Smooth muscle cell (in vitro differentiated cells): ENCODE results near the gene BCAR1. TPM values are rescaled to one million over a fixed set of nuclear protein-coding genes. Genes with fewer than 3 reads are reported as not detected.
A peak's percentile ranks its signal among the peaks of the same experiment; 100 is the strongest.

Source experiments
- DNase-seq: peaks from one replicate; lab custom pipeline; 2025; ENCODE audit not compliant: unreplicated experiment; lab: John Stamatoyannopoulos, UW
- H2AFZ ChIP-seq: fragments of 200-600 bp; sonication (generic); 2 replicates; pipeline ENCODE4 v1.6.0; 2016; ENCODE audit warnings: antibody characterized with exemption, low read depth, mild to moderate bottlenecking
- H3F3A ChIP-seq: fragments of 200-600 bp; sonication (generic); 2 replicates; pipeline ENCODE4 v1.6.0; 2017; ENCODE audit warnings: antibody characterized with exemption, low read depth
- H3K27ac ChIP-seq: fragments of 200-600 bp; sonication (generic); 2 replicates; pipeline ENCODE4 v1.5.1; 2016; ENCODE audit warnings: low read depth, mild to moderate bottlenecking
- H3K27me3 ChIP-seq: fragments of 200-600 bp; sonication (generic); 2 replicates; pipeline ENCODE4 v1.6.1; 2016; ENCODE audit warnings: low read depth, mild to moderate bottlenecking
- H3K36me3 ChIP-seq: fragments of 200-600 bp; sonication (generic); 2 replicates; pipeline ENCODE4 v1.5.1; 2016; ENCODE audit warnings: low read depth
- H3K4me1 ChIP-seq: fragments of 200-600 bp; sonication (generic); 2 replicates; pipeline ENCODE4 v1.5.1; 2016; ENCODE audit warnings: low read depth
- H3K4me2 ChIP-seq: fragments of 200-600 bp; sonication (generic); 2 replicates; pipeline ENCODE4 v1.6.0; 2016; ENCODE audit warnings: mild to moderate bottlenecking
- H3K4me3 ChIP-seq: fragments of 200-600 bp; sonication (generic); 2 replicates; pipeline ENCODE4 v1.5.1; 2016; ENCODE audit warnings: mild to moderate bottlenecking
- H3K79me2 ChIP-seq: fragments of 200-600 bp; sonication (generic); 2 replicates; pipeline ENCODE4 v1.6.0; 2016; ENCODE audit warnings: low read depth, mild to moderate bottlenecking
- H3K9ac ChIP-seq: fragments of 200-600 bp; sonication (generic); 2 replicates; pipeline ENCODE4 v1.6.0; 2016; ENCODE audit warnings: low read depth
- H3K9me3 ChIP-seq: fragments of 200-600 bp; sonication (generic); replicated peaks from 2 replicates; pipeline ENCODE4 v1.5.1; 2016; ENCODE audit warnings: low read depth
- H4K20me1 ChIP-seq: fragments of 200-600 bp; sonication (generic); 2 replicates; pipeline ENCODE4 v1.6.0; 2016; ENCODE audit warnings: low read depth
- WGBS: methylation state at CpG from one replicate; pipeline ENCODE4 v1.1.7; 2016; ENCODE audit warnings: low lambda C conversion rate; 5-methylcytosine and 5-hydroxymethylcytosine counted together
- polyA plus RNA-seq: library from polyadenylated mRNA; unstranded; fragments of >200 nt; fragmentation: Nextera tagmentation; extraction: Ambion mirVana; gene quantifications from 2 replicates; pipeline ENCODE4 v1.2.1, GENCODE V29; 2016
- total RNA-seq: library from RNA; depleted of rRNA; stranded (reverse); fragments of >200 nt; gene quantifications from 2 replicates; pipeline ENCODE4 v1.2.3, GENCODE V29; 2014
- TF ChIP-seq, protein P1 (sequence below): fragments of 200-600 bp; sonication (generic); IDR thresholded peaks from 2 replicates; pipeline ENCODE4 v1.5.1; 2017; ENCODE audit warnings: borderline replicate concordance, mild to moderate bottlenecking, antibody characterized with exemption; ENCODE audit not compliant: insufficient read depth, poor library complexity, severe bottlenecking

Gene BCAR1
- total and polyA plus RNA-seq, 2 experiments from 2014 or later: 49.4 to 117 TPM

DNA sequence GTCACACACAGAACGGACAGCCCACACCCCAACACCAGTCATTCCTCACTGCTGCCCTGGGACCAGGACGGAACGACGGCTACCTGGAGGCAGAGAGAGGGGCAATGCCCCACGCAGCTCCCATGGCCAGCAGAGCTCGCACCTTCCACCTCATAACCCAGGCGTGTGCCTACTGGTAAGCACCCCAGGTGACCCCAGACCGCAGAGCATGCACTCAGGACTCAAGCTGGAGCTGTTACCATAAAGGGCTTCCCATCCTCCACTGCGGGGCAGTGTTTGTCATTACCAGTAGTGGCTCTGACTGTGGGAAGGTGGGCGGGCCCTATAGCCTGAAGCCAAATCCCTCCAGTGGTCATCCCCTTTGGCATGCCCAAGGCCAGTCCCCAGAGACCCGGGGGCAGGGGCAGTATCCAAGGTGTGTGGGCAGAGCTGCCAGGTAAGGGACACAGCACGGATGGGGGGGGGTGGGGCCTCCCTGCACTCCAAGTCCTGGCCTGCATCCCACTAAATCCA lies 4.7 kb upstream of the BCAR1 start:
- peaks cover 56% of the 10 kb centered on the region for H3K4me1 ChIP-seq
- H3K27me3 ChIP-seq: no peaks in the 10 kb centered on the region
- peaks cover 82% of the 10 kb centered on the region for H4K20me1 ChIP-seq
- TF ChIP-seq, protein P1, sequence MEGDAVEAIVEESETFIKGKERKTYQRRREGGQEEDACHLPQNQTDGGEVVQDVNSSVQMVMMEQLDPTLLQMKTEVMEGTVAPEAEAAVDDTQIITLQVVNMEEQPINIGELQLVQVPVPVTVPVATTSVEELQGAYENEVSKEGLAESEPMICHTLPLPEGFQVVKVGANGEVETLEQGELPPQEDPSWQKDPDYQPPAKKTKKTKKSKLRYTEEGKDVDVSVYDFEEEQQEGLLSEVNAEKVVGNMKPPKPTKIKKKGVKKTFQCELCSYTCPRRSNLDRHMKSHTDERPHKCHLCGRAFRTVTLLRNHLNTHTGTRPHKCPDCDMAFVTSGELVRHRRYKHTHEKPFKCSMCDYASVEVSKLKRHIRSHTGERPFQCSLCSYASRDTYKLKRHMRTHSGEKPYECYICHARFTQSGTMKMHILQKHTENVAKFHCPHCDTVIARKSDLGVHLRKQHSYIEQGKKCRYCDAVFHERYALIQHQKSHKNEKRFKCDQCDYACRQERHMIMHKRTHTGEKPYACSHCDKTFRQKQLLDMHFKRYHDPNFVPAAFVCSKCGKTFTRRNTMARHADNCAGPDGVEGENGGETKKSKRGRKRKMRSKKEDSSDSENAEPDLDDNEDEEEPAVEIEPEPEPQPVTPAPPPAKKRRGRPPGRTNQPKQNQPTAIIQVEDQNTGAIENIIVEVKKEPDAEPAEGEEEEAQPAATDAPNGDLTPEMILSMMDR: no peak
- peak overlapping the region; percentile 77 for H3K9ac ChIP-seq
- H3K4me3 ChIP-seq: no peak overlapping the region
- H3K9me3 ChIP-seq: no peaks in the 10 kb centered on the region
- peak overlapping the region; percentile 80 for H3K4me2 ChIP-seq
- DNase-seq: no peak
- peak overlapping the region; percentile 95 for H3K27ac ChIP-seq
- H3K79me2 ChIP-seq: peaks cover 80% of the 10 kb centered on the region
- no peak overlapping the region for H2AFZ ChIP-seq
- peaks cover 39% of the 10 kb centered on the region for H3F3A ChIP-seq
- 62% methylated on average over 12 of the region's 12 CpGs for WGBS
- no peaks in the 10 kb centered on the region for H3K36me3 ChIP-seq

DNA sequence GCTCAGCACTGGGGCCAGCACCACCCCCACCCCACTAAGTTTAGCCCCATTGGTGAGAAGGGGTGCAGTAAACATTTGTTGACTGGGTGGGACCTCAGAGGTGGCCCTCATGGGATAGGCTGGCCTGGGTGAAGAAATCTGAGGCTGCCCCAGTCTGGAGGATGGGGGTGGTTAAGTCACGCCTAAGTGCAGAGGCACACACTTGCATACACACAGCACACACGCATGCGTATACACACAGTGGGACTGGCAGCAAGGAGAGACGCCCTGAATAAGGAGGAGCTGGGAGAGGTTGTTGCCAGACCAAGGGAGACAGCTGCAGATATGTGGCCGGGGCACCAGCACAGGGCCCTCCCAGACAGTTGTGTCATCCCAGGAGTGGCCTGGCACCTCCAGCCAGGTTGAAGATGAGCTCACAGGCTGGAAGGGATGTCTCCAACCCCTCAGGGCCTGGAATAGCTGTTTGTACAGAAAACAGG lies 3.0 kb upstream of the BCAR1 start:
- Histone ChIP-seq H4K20me1 (peaks cover 82% of the 10 kb centered on the region), H3K27me3 (no peaks in the 10 kb centered on the region), H3K27ac (peak overlapping the region; percentile 95), H3K9me3 (no peaks in the 10 kb centered on the region), H3K4me1 (peaks cover 53% of the 10 kb centered on the region), H3F3A (peaks cover 39% of the 10 kb centered on the region), H3K4me3 (no peak overlapping the region), H2AFZ (no peak overlapping the region), H3K4me2 (peak overlapping the region; percentile 73), H3K36me3 (no peaks in the 10 kb centered on the region), H3K79me2 (peaks cover 80% of the 10 kb centered on the region), H3K9ac (no peak overlapping the region)
- TF ChIP-seq, protein P1: no peak
- DNase-seq: peak; percentile 31
- 6% methylated on average over 5 of the region's 5 CpGs for WGBS

DNA sequence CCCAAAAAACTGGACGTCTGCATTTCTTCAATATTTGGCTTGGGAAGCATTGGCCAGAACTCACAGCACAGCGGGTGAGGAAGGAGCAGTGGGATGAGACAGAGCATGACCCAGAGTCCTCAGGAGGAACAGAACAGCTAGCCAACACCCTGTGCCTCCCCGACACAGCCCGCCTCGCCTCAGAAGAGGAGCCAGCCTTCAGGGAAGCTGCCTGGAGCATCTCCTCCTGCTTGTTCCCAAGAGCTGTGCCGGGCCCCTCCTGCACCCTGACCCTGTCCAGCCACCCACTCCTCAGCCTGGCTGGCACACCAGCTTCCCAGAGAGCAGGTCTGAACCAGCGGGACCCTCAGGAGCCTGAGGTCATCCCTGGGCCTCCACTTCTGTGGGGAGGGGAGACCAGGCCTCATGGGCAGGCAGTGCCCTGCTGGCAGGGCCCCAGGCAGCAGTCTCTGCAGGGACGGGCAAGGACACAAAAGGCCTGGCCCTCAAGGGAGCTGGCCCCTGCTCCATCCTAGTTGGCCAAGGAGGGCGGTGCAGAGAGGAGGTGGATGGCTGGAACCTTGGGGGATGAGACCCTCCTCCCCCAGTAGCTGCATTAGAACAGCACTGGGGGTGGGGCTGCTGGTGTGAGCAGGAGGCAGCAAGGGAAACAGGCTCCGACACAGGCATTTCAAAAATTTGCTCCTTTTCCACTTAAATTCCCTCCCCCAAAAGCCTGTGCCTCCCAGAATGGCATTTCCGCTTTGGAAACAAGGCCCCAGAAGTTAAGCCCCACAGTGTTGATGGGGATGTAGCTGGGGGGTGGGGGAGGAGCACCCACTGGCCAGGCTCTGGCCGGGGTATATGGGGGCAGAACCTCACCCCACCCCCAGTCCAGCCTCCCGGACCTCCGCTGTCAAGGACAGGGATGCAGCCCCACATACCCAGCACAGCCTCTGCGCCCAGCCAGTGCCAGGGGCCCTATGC lies 1.8 kb upstream of the BCAR1 start:
- 12% methylated on average over 15 of the region's 15 CpGs for WGBS
- peaks cover 62% of the 10 kb centered on the region for H3K4me1 ChIP-seq
- no peaks in the 10 kb centered on the region for H3K36me3 ChIP-seq
- DNase-seq: no peak
- peak overlapping the region; percentile 73 for H3K4me2 ChIP-seq
- TF ChIP-seq, protein P1: no peak
- H3K4me3 ChIP-seq: no peak overlapping the region
- H4K20me1 ChIP-seq: peaks cover 82% of the 10 kb centered on the region
- H3F3A ChIP-seq: peaks cover 39% of the 10 kb centered on the region
- H3K79me2 ChIP-seq: peaks cover 80% of the 10 kb centered on the region
- H3K27me3 ChIP-seq: no peaks in the 10 kb centered on the region
- H3K9me3 ChIP-seq: no peaks in the 10 kb centered on the region
- peak overlapping the region; percentile 95 for H3K27ac ChIP-seq
- H3K9ac ChIP-seq: peak overlapping the region; percentile 78
- no peak overlapping the region for H2AFZ ChIP-seq
